NCI-H82 treated with DMSO at 0.1 percent for 48 hours (cell line): Measurements from ENCODE around the gene ASPM.

ENCODE experiments used
- DNase-seq: peaks from one replicate; lab custom pipeline; 2025; ENCODE audit not compliant: unreplicated experiment; lab: John Stamatoyannopoulos, UW

ASPM gene

GRCh38 chr1:197146101-197147095 is at the start of gene ASPM:
Gene ASPM (minus strand): TSS chr1:197146669. CDS start chr1:197146437, 232 bp downstream.
- DNase-seq, result peak; percentile 84

- DNase-seq, result no peak
These were observed 48.6 kb upstream of the ASPM start for GRCh38 chr1:197195100-197195499.

- no peak for DNase-seq
These were observed 37.7 kb upstream of the ASPM start for GRCh38 chr1:197184190-197184589.

GRCh38 chr1:197183195-197183748 is 36.8 kb upstream of the ASPM start:
- DNase-seq, result no peak

- no peak for DNase-seq
These were observed 36.2 kb upstream of the ASPM start for GRCh38 chr1:197182716-197183115.

GRCh38 chr1:197181982-197182381 is 35.5 kb upstream of the ASPM start:
- no peak for DNase-seq

GRCh38 chr1:197180252-197180878 is 33.9 kb upstream of the ASPM start:
- DNase-seq, result peak; percentile 54

GRCh38 chr1:197178998-197179397 is 32.5 kb upstream of the ASPM start:
- DNase-seq, result no peak

GRCh38 chr1:197174818-197175217 is 28.3 kb upstream of the ASPM start:
- no peak for DNase-seq

GRCh38 chr1:197173571-197174507 is 27.4 kb upstream of the ASPM start:
- no peak for DNase-seq

GRCh38 chr1:197171531-197171930 is 25.1 kb upstream of the ASPM start:
- no peak for DNase-seq

GRCh38 chr1:197170538-197170937 is 24.1 kb upstream of the ASPM start:
- DNase-seq, result no peak

- no peak for DNase-seq
These were observed 13.0 kb upstream of the ASPM start for GRCh38 chr1:197159461-197159860.

- no peak for DNase-seq
These were observed 10.2 kb upstream of the ASPM start for GRCh38 chr1:197156692-197157091.

- no peak for DNase-seq
These were observed 6.2 kb upstream of the ASPM start for GRCh38 chr1:197152662-197153061.

GRCh38 chr1:197151185-197151584 is 4.7 kb upstream of the ASPM start:
- no peak for DNase-seq

- DNase-seq, result no peak
These were observed 4.0 kb upstream of the ASPM start for GRCh38 chr1:197150336-197151005.

- no peak for DNase-seq
These were observed 2.9 kb upstream of the ASPM start for GRCh38 chr1:197149340-197149739.

- no peak for DNase-seq
These were observed 934 bp downstream of the ASPM start for GRCh38 chr1:197145446-197146024.
